Nephron progenitor cell (in vitro differentiated cells): ENCODE results near the gene OR52B2.

Source experiments
- DNase-seq: peaks from one replicate; pipeline ENCODE4 v3.0.0; 2021
- H3K27ac Mint-ChIP-seq: 2 replicates; pipeline ENCODE4 v1.8.0; 2021; ENCODE audit warnings: mild to moderate bottlenecking, moderate library complexity, mixed read lengths
- H3K27me3 Mint-ChIP-seq: 2 replicates; pipeline ENCODE4 v1.8.0; 2021; ENCODE audit warnings: mild to moderate bottlenecking, low read depth, mixed read lengths; ENCODE audit not compliant: poor library complexity
- H3K36me3 Mint-ChIP-seq: 2 replicates; pipeline ENCODE4 v1.8.0; 2021; ENCODE audit warnings: low read depth, mixed read lengths
- H3K4me1 Mint-ChIP-seq: 2 replicates; pipeline ENCODE4 v1.8.0; 2021; ENCODE audit warnings: mixed read lengths
- H3K4me3 Mint-ChIP-seq: 2 replicates; pipeline ENCODE4 v1.8.0; 2021; ENCODE audit warnings: mild to moderate bottlenecking, moderate library complexity, mixed read lengths
- H3K9me3 Mint-ChIP-seq: 2 replicates; pipeline ENCODE4 v1.8.0; 2021; ENCODE audit warnings: mild to moderate bottlenecking, moderate library complexity, mixed read lengths
- TF ChIP-seq, protein P1 (sequence below): fragments of 200-600 bp; sonication (generic); IDR thresholded peaks from 2 replicates; pipeline ENCODE4 v1.5.0; 2021; ENCODE audit warnings: antibody characterized with exemption

Gene OR52B2

GRCh38 chr11:6201481-6201880 is 31.4 kb upstream of the OR52B2 start:
- H3K27me3 Mint-ChIP-seq, result no peaks in the 10 kb centered on the region
- TF ChIP-seq, protein P1, sequence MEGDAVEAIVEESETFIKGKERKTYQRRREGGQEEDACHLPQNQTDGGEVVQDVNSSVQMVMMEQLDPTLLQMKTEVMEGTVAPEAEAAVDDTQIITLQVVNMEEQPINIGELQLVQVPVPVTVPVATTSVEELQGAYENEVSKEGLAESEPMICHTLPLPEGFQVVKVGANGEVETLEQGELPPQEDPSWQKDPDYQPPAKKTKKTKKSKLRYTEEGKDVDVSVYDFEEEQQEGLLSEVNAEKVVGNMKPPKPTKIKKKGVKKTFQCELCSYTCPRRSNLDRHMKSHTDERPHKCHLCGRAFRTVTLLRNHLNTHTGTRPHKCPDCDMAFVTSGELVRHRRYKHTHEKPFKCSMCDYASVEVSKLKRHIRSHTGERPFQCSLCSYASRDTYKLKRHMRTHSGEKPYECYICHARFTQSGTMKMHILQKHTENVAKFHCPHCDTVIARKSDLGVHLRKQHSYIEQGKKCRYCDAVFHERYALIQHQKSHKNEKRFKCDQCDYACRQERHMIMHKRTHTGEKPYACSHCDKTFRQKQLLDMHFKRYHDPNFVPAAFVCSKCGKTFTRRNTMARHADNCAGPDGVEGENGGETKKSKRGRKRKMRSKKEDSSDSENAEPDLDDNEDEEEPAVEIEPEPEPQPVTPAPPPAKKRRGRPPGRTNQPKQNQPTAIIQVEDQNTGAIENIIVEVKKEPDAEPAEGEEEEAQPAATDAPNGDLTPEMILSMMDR, result no peak
- peaks cover under 1% of the 10 kb centered on the region for H3K4me1 Mint-ChIP-seq
- no peaks in the 10 kb centered on the region for H3K9me3 Mint-ChIP-seq
- no peak overlapping the region for H3K4me3 Mint-ChIP-seq
- H3K27ac Mint-ChIP-seq, result no peak overlapping the region
- H3K36me3 Mint-ChIP-seq, result no peaks in the 10 kb centered on the region
- no peak for DNase-seq

GRCh38 chr11:6200975-6201374 is 30.8 kb upstream of the OR52B2 start:
- Mint-ChIP-seq H3K9me3 (no peaks in the 10 kb centered on the region), H3K4me3 (no peak overlapping the region), H3K4me1 (no peaks in the 10 kb centered on the region), H3K27me3 (no peaks in the 10 kb centered on the region), H3K36me3 (no peaks in the 10 kb centered on the region), H3K27ac (no peak overlapping the region)
- DNase-seq, result no peak
- TF ChIP-seq, protein P1, result no peak

- Mint-ChIP-seq H3K27me3 (no peaks in the 10 kb centered on the region), H3K36me3 (no peaks in the 10 kb centered on the region), H3K27ac (no peak within 1 kb of the TSS)
These were observed 29.2 kb upstream of the OR52B2 start, which contains the start of gene OR52W1 for GRCh38 chr11:6199174-6199810. Gene OR52W1 (plus strand): TSS chr11:6199224. CDS start chr11:6199224, 0 bp downstream.

GRCh38 chr11:6197466-6198200 is 27.5 kb upstream of the OR52B2 start:
- H3K9me3 Mint-ChIP-seq, result no peaks in the 10 kb centered on the region
- no peak overlapping the region for H3K4me3 Mint-ChIP-seq
- DNase-seq, result no peak
- no peak overlapping the region for H3K27ac Mint-ChIP-seq
- H3K27me3 Mint-ChIP-seq, result peaks cover 6% of the 10 kb centered on the region
- TF ChIP-seq, protein P1, result no peak
- H3K4me1 Mint-ChIP-seq, result no peaks in the 10 kb centered on the region
- H3K36me3 Mint-ChIP-seq, result no peaks in the 10 kb centered on the region

More at GRCh38 chr11:6199174-6199810, 29.2 kb upstream of the OR52B2 start, which contains the start of gene OR52W1:
- Mint-ChIP-seq H3K4me3 (no peak within 1 kb of the TSS), H3K9me3 (no peaks in the 10 kb centered on the region), H3K4me1 (no peaks in the 10 kb centered on the region)
- no peak for DNase-seq
- TF ChIP-seq, protein P1, result no peak

- peaks cover 9% of the 10 kb centered on the region for H3K27me3 Mint-ChIP-seq
- no peak overlapping the region for H3K27ac Mint-ChIP-seq
- no peaks in the 10 kb centered on the region for H3K4me1 Mint-ChIP-seq
- TF ChIP-seq, protein P1, result no peak
- no peak for DNase-seq
- H3K36me3 Mint-ChIP-seq, result no peaks in the 10 kb centered on the region
- H3K4me3 Mint-ChIP-seq, result no peak overlapping the region
- H3K9me3 Mint-ChIP-seq, result no peaks in the 10 kb centered on the region
These were observed 26.3 kb upstream of the OR52B2 start for GRCh38 chr11:6196396-6196795.
